HepG2 (cell line): ENCODE measurements around the gene LHPP.

ENCODE experiments used
- CTCF ChIP-seq: sonication (generic); formaldehyde crosslinking; IDR thresholded peaks from 2 replicates; pipeline ENCODE4 v1.5.0; 2020; ENCODE audit warnings: mild to moderate bottlenecking, missing genetic modification reagents, moderate library complexity
- EP300 ChIP-seq, 3 experiments: sonication (generic) in 1 of 3; formaldehyde crosslinking in 1 of 3; IDR thresholded peaks; 2 replicates each; pipeline versions ENCODE4 v1.5.1 to v1.6.1; 2011 to 2020; ENCODE audit warnings: low read depth in 2 of 3, low read length in 2 of 3, borderline replicate concordance in 1 of 3, improper control_type of control experiment in 1 of 3, mild to moderate bottlenecking in 1 of 3, missing genetic modification reagents in 1 of 3, moderate library complexity in 1 of 3
- FIP1L1 ChIP-seq: fragments of 200-400 bp; formaldehyde crosslinking; IDR thresholded peaks from 2 replicates; pipeline ENCODE4 v1.6.1; 2018; ENCODE audit warnings: low read depth, mild to moderate bottlenecking, low read length, moderate library complexity, borderline replicate concordance; ENCODE audit not compliant: insufficient read depth
- MAFF ChIP-seq: IDR thresholded peaks from 2 replicates; pipeline ENCODE4 v1.6.1; 2011; ENCODE audit warnings: low read depth, low read length, improper control_type of control experiment
- RORA ChIP-seq: sonication (generic); formaldehyde crosslinking; IDR thresholded peaks from 2 replicates; pipeline ENCODE4 v1.5.0; 2020; ENCODE audit warnings: mild to moderate bottlenecking, missing genetic modification reagents, moderate library complexity
- TGIF2 ChIP-seq: IDR thresholded peaks from 2 replicates; pipeline ENCODE4 v1.6.1; 2016; ENCODE audit warnings: control low read depth, missing compliant biosample characterization
- ZNF138 ChIP-seq: sonication (generic); formaldehyde crosslinking; IDR thresholded peaks from 2 replicates; pipeline ENCODE4 v1.5.0; 2020; ENCODE audit warnings: mild to moderate bottlenecking, low read depth, missing genetic modification reagents
- ZNF501 ChIP-seq: sonication (generic); formaldehyde crosslinking; IDR thresholded peaks from 2 replicates; pipeline ENCODE4 v1.5.1; 2020; ENCODE audit warnings: mild to moderate bottlenecking, moderate library complexity, missing genetic modification reagents
- TF ChIP-seq, protein P1 (sequence below): sonication (generic); formaldehyde crosslinking; IDR thresholded peaks from 2 replicates; pipeline ENCODE4 v1.4.0; 2020; ENCODE audit warnings: mild to moderate bottlenecking, low read depth, missing genetic modification reagents

GRCh38 chr10:124461642-124462347 lies at the start of gene LHPP:
- TF ChIP-seq MAFF (no peak), CTCF (peak; percentile 26; the same call in 1 of the 2 replicates), RORA (CRISPR knock-in tag) (no peak), ZNF501 (CRISPR knock-in tag) (peak; percentile 52; the same call in 1 of the 2 replicates), ZNF138 (no peak), FIP1L1 (no peak), TGIF2 (CRISPR knock-in tag) (no peak), EP300 (IDR thresholded peaks at IDR 0.05; ENCODE audit: low read depth in 2 of 2, low read length in 2 of 2) (no peak), EP300 (CRISPR knock-in tag; IDR thresholded peaks at IDR 0.05; ENCODE audit: borderline replicate concordance) (no peak)
- TF ChIP-seq, protein P1, sequence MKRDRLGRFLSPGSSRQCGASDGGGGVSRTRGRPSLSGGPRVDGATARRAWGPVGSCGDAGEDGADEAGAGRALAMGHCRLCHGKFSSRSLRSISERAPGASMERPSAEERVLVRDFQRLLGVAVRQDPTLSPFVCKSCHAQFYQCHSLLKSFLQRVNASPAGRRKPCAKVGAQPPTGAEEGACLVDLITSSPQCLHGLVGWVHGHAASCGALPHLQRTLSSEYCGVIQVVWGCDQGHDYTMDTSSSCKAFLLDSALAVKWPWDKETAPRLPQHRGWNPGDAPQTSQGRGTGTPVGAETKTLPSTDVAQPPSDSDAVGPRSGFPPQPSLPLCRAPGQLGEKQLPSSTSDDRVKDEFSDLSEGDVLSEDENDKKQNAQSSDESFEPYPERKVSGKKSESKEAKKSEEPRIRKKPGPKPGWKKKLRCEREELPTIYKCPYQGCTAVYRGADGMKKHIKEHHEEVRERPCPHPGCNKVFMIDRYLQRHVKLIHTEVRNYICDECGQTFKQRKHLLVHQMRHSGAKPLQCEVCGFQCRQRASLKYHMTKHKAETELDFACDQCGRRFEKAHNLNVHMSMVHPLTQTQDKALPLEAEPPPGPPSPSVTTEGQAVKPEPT (CRISPR knock-in tag), result no peak
